ENCODE data around the gene RHBDF1. TPM values are rescaled to one million over a fixed set of nuclear protein-coding genes. Genes with fewer than 3 reads are reported as not detected.
A peak's percentile ranks its signal among the peaks of the same experiment; 100 is the strongest.

RHBDF1 gene
- polyA plus RNA-seq, 1 donor from 2014 or later: 0.21 TPM

DNA sequence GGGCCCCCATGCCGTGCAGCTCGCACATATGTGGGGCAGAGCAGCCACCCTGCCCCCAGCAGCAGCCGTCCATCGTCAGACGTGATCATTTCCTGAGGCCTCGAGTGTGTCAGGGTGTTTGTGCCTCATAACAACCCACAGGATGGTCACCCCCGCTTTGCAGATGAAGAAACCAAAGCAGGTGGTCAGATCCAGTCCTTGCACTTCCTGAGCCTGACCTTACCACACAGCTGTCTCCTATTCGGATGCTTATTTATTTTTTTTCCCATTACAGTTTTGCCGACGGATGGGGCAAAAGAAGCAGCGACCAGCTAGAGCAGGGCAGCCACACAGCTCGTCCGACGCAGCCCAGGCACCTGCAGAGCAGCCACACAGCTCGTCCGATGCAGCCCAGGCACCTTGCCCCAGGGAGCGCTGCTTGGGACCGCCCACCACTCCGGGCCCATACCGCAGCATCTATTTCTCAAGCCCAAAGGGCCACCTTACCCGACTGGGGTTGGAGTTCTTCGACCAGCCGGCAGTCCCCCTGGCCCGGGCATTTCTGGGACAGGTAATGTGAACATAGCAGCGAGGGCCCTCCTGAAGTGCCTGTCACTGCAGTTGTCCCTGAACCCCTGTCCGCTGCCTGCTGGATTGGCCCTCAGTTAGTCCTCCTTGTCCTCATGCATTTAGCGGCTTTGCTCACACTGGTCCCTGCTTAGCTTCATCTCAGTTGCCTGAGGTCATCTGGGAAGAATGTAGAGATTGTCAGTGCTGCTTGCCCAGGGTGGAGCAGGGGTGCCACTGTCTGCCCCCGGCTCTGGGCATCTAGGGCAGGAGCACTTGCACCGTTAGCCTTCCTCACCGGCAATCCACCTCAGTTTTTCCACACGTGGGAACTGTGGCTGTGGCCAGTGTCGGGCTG lies 7.0 kb upstream of the RHBDF1 start:
- H3K4me2 ChIP-seq (ENCODE audit: low read length): no peak overlapping the region

DNA sequence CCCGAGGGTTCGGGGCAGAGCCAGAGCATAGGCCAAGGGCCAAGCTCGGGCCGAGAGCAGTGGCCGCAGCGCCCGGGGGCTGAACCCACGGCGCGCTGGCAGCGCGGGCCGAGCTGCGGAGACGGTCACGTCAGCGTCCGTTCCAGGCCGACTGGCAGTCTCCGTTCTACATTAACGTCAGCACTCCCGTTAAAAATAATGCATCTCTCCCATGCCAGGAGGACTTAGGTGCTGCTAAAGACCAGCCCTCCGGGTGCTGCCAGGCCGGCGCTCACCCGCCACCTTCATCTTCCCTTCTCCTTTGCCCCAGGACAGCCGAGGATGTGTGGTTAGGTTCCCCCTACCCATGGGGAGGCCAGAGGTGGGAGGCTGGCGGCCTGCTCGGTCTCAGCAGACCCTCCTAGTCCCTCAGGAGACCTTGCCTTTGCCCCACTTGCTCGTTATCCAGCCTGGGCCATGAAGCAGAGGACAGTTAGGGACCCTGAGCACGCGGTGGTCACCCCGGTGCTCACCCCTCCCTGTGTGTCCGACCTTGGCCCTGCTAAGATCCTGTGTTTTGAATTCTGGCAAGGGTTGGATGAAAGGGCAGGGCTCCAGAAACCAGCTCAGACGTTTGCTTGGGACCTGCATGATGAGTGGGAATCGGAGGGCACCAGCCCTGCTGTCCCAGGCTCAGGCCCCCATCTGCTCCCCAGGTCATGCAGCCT lies 6.2 kb upstream of the RHBDF1 start:
- H3K27ac ChIP-seq (ENCODE audit: low read length): no peak overlapping the region
- peak overlapping the region; percentile 80 for H3K4me2 ChIP-seq (ENCODE audit: low read length)
- H4K20me1 ChIP-seq (ENCODE audit: insufficient read depth): no peaks in the 10 kb centered on the region
- H3K9me2 ChIP-seq (ENCODE audit: insufficient read depth, low read length): no peaks in the 10 kb centered on the region
- peak overlapping the region; percentile 89 for H3K4me3 ChIP-seq (ENCODE audit: low read length)
- H3K9me3 ChIP-seq (ENCODE audit: low read length): no peaks in the 10 kb centered on the region
- H3K27me3 ChIP-seq (ENCODE audit: insufficient read depth, low read depth, low read length): no peaks in the 10 kb centered on the region
- TF ChIP-seq, protein P1, sequence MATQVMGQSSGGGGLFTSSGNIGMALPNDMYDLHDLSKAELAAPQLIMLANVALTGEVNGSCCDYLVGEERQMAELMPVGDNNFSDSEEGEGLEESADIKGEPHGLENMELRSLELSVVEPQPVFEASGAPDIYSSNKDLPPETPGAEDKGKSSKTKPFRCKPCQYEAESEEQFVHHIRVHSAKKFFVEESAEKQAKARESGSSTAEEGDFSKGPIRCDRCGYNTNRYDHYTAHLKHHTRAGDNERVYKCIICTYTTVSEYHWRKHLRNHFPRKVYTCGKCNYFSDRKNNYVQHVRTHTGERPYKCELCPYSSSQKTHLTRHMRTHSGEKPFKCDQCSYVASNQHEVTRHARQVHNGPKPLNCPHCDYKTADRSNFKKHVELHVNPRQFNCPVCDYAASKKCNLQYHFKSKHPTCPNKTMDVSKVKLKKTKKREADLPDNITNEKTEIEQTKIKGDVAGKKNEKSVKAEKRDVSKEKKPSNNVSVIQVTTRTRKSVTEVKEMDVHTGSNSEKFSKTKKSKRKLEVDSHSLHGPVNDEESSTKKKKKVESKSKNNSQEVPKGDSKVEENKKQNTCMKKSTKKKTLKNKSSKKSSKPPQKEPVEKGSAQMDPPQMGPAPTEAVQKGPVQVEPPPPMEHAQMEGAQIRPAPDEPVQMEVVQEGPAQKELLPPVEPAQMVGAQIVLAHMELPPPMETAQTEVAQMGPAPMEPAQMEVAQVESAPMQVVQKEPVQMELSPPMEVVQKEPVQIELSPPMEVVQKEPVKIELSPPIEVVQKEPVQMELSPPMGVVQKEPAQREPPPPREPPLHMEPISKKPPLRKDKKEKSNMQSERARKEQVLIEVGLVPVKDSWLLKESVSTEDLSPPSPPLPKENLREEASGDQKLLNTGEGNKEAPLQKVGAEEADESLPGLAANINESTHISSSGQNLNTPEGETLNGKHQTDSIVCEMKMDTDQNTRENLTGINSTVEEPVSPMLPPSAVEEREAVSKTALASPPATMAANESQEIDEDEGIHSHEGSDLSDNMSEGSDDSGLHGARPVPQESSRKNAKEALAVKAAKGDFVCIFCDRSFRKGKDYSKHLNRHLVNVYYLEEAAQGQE (IDR thresholded peaks at IDR 0.05; ENCODE audit: borderline replicate concordance): no peak
- TF ChIP-seq, protein P2, sequence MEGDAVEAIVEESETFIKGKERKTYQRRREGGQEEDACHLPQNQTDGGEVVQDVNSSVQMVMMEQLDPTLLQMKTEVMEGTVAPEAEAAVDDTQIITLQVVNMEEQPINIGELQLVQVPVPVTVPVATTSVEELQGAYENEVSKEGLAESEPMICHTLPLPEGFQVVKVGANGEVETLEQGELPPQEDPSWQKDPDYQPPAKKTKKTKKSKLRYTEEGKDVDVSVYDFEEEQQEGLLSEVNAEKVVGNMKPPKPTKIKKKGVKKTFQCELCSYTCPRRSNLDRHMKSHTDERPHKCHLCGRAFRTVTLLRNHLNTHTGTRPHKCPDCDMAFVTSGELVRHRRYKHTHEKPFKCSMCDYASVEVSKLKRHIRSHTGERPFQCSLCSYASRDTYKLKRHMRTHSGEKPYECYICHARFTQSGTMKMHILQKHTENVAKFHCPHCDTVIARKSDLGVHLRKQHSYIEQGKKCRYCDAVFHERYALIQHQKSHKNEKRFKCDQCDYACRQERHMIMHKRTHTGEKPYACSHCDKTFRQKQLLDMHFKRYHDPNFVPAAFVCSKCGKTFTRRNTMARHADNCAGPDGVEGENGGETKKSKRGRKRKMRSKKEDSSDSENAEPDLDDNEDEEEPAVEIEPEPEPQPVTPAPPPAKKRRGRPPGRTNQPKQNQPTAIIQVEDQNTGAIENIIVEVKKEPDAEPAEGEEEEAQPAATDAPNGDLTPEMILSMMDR (IDR thresholded peaks at IDR 0.05; ENCODE audit: poor library complexity, severe bottlenecking): no peak
- no peak for TF ChIP-seq SMC3 (conservative IDR thresholded peaks at IDR 0.05; ENCODE audit: poor library complexity)
- TF ChIP-seq EZH2 (IDR thresholded peaks at IDR 0.05; ENCODE audit: borderline replicate concordance, insufficient read depth, low read length, poor library complexity, severe bottlenecking): no peak
- TF ChIP-seq RAD21 (conservative IDR thresholded peaks at IDR 0.05): no peak
- no peak for TF ChIP-seq TAF1 (IDR thresholded peaks at IDR 0.05; ENCODE audit: low read depth)
- TF ChIP-seq POLR2AphosphoS5 (IDR thresholded peaks at IDR 0.05): no peak
- TF ChIP-seq EP300 (conservative IDR thresholded peaks at IDR 0.05; ENCODE audit: poor library complexity, severe bottlenecking): no peak
- no peak for TF ChIP-seq MXI1 (conservative IDR thresholded peaks at IDR 0.05; ENCODE audit: poor library complexity, severe bottlenecking)
- H3K36me3 ChIP-seq (ENCODE audit: insufficient read depth, low read length): no peaks in the 10 kb centered on the region
- no peaks in the 10 kb centered on the region for H3K79me2 ChIP-seq (replicated peaks; ENCODE audit: insufficient read depth, low read length)
- H2AFZ ChIP-seq (ENCODE audit: low read depth, low read length): no peak overlapping the region
- no peaks in the 10 kb centered on the region for H3F3A ChIP-seq (ENCODE audit: insufficient read depth, low read length, poor library complexity, severe bottlenecking)
- H3K9ac ChIP-seq (ENCODE audit: low read length): peak overlapping the region; percentile 75

More for the DNA sequence above, 7.0 kb upstream of the RHBDF1 start:
- Histone ChIP-seq H2AFZ (ENCODE audit: low read depth, low read length) (no peak overlapping the region), H3K4me3 (ENCODE audit: low read length) (peak overlapping the region; percentile 89), H3K27me3 (ENCODE audit: insufficient read depth, low read depth, low read length) (no peaks in the 10 kb centered on the region), H3K36me3 (ENCODE audit: insufficient read depth, low read length) (no peaks in the 10 kb centered on the region), H3K9me3 (ENCODE audit: low read length) (no peaks in the 10 kb centered on the region), H3K79me2 (replicated peaks; ENCODE audit: insufficient read depth, low read length) (no peaks in the 10 kb centered on the region), H3K9me2 (ENCODE audit: insufficient read depth, low read length) (no peaks in the 10 kb centered on the region), H3K9ac (ENCODE audit: low read length) (peak overlapping the region; percentile 75), H3K27ac (ENCODE audit: low read length) (no peak overlapping the region), H3F3A (ENCODE audit: insufficient read depth, low read length, poor library complexity, severe bottlenecking) (no peaks in the 10 kb centered on the region), H4K20me1 (ENCODE audit: insufficient read depth) (no peaks in the 10 kb centered on the region)
- TF ChIP-seq, protein P2 (IDR thresholded peaks at IDR 0.05; ENCODE audit: poor library complexity, severe bottlenecking): no peak
- no peak for TF ChIP-seq EP300 (conservative IDR thresholded peaks at IDR 0.05; ENCODE audit: poor library complexity, severe bottlenecking)
- TF ChIP-seq SMC3 (conservative IDR thresholded peaks at IDR 0.05; ENCODE audit: poor library complexity): no peak
- no peak for TF ChIP-seq RAD21 (conservative IDR thresholded peaks at IDR 0.05)
- no peak for TF ChIP-seq POLR2AphosphoS5 (IDR thresholded peaks at IDR 0.05)
